Body of pancreas (tissue), 4 donors: ENCODE measurements around the gene PPP1R13L. TPM values are rescaled to one million over a fixed set of nuclear protein-coding genes. Genes with fewer than 3 reads are reported as not detected.

Experiments
- ATAC-seq: fragments of 150-250 bp; one replicate; pipeline ENCODE4 v1.9.1; 2016
- DNase-seq, 4 donors: peaks; one replicate each; pipeline ENCODE4 v3.0.0-alpha.2; 2019
- H3K27ac ChIP-seq, 4 donors: fragments of 200-600 bp; sonication (generic); 1 replicate in 3 of 4; 2 replicates in 1 of 4; pipeline versions ENCODE4 v1.5.1 to v1.6.1; 2016 to 2019; ENCODE audit warnings: mild to moderate bottlenecking in 1 of 4, mixed read lengths in 1 of 4, moderate library complexity in 1 of 4
- H3K27me3 ChIP-seq, 2 donors: fragments of 200-600 bp; sonication (generic); one replicate each; pipeline ENCODE4 v1.6.0; 2016; ENCODE audit warnings: mild to moderate bottlenecking in 1 of 2
- H3K36me3 ChIP-seq, 2 donors: fragments of 200-600 bp; sonication (generic); replicated peaks in 1 of 2; 2 replicates each; pipeline ENCODE4 v1.5.1; 2016; ENCODE audit warnings: low read depth in 2 of 2; ENCODE audit not compliant: insufficient read depth in 1 of 2
- H3K4me1 ChIP-seq: fragments of 200-600 bp; sonication (generic); one replicate; pipeline ENCODE4 v1.6.0; 2016
- H3K4me3 ChIP-seq, 2 donors: fragments of 200-600 bp; sonication (generic); 1 replicate in 1 of 2; 2 replicates in 1 of 2; pipeline ENCODE4 v1.5.1; 2016 to 2019
- H3K9me3 ChIP-seq, 3 donors: fragments of 200-600 bp; sonication (generic); 1 replicate in 2 of 3; 2 replicates in 1 of 3; pipeline ENCODE4 v1.5.1; 2016
- CTCF ChIP-seq, 7 experiments: fragments of 450-650 bp in 4 of 7; fragments of 200-600 bp in 3 of 7; sonication (generic) in 3 of 7; IDR thresholded peaks; one replicate each; pipeline ENCODE4 v1.5.1; 2016 to 2019; ENCODE audit warnings: antibody characterized with exemption in 7 of 7
- POLR2A ChIP-seq, 3 donors: fragments of 450-650 bp; IDR thresholded peaks; one replicate each; pipeline ENCODE4 v1.6.1; 2016; ENCODE audit warnings: antibody characterized with exemption in 3 of 3, mild to moderate bottlenecking in 2 of 3
- WGBS, 2 donors: methylation state at CpG; one replicate each; pipeline ENCODE4 v1.1.5; 2017; 5-methylcytosine and 5-hydroxymethylcytosine counted together
- intact Hi-C: fragments of 100-400 bp; cut with DNase I; formaldehyde crosslinking; loops from one replicate; pipeline ENCODE4 v1.15.1; 2023
- total RNA-seq, 2 donors: library from RNA; depleted of rRNA; stranded (reverse); fragments of >200 nt; gene quantifications; one replicate each; pipeline ENCODE4 v1.1.0, GENCODE V29; 2016

PPP1R13L gene
- total RNA-seq, 2 donors from 2014 or later, result 26.4 to 32.9 TPM

- WGBS, 2 donors, result 78 to 90% methylated on average over 10 of the region's 10 CpGs
- peak overlapping the region in 1 of 4 donors; percentile 31 for H3K27ac ChIP-seq
- peaks cover 26% of the 10 kb centered on the region for H3K4me1 ChIP-seq
- DNase-seq (no peak), ATAC-seq (no peak)
- H3K36me3 ChIP-seq, result no peaks in the 10 kb centered on the region
- intact Hi-C loops, result no loop called here
- no peaks in the 10 kb centered on the region for H3K27me3 ChIP-seq
- H3K4me3 ChIP-seq, result no peak overlapping the region
- TF ChIP-seq CTCF (IDR thresholded peaks at IDR 0.05) (no peak), POLR2A (IDR thresholded peaks at IDR 0.05) (no peak)
- H3K9me3 ChIP-seq, result no peaks in the 10 kb centered on the region
Measured at GRCh38 chr19:45420356-45420755, 15.5 kb upstream of the PPP1R13L start.

- Histone ChIP-seq H3K4me3 (no peak overlapping the region), H3K9me3 (no peaks in the 10 kb centered on the region), H3K27me3 (no peaks in the 10 kb centered on the region), H3K27ac (peak overlapping the region in 1 of 4 donors; percentile 31), H3K4me1 (peaks cover 22% of the 10 kb centered on the region), H3K36me3 (no peaks in the 10 kb centered on the region)
- TF ChIP-seq POLR2A (IDR thresholded peaks at IDR 0.05), result no peak
- TF ChIP-seq CTCF (IDR thresholded peaks at IDR 0.05), result no peak
- 60% methylated on average over 1 of the region's 3 CpGs; no CpG with 5 or more reads in 1 of the 2 donors for WGBS, 2 donors
- intact Hi-C loops, result no loop called here
- no peak for ATAC-seq
- DNase-seq, result no peak
Measured at GRCh38 chr19:45419895-45420294, 15.0 kb upstream of the PPP1R13L start.

- H3K27ac ChIP-seq, result peak overlapping the region in 1 of 4 donors; percentile 31
- no peak for TF ChIP-seq CTCF (IDR thresholded peaks at IDR 0.05)
- TF ChIP-seq POLR2A (IDR thresholded peaks at IDR 0.05), result no peak
Measured at GRCh38 chr19:45419396-45419795, 14.5 kb upstream of the PPP1R13L start.

GRCh38 chr19:45418802-45419201 is 13.9 kb upstream of the PPP1R13L start:
- peak overlapping the region in 1 of 4 donors; percentile 3 for H3K27ac ChIP-seq
- DNase-seq, result no peak
- no peak for ATAC-seq
- H3K4me3 ChIP-seq, result no peak overlapping the region
- no peaks in the 10 kb centered on the region for H3K9me3 ChIP-seq
- H3K27me3 ChIP-seq, result no peaks in the 10 kb centered on the region
- no peaks in the 10 kb centered on the region for H3K36me3 ChIP-seq
- WGBS, 2 donors, result 68 to 81% methylated on average over 6 to 9 of the region's 9 CpGs
- peaks cover 11% of the 10 kb centered on the region for H3K4me1 ChIP-seq
- no peak for TF ChIP-seq POLR2A (IDR thresholded peaks at IDR 0.05)
- TF ChIP-seq CTCF (IDR thresholded peaks at IDR 0.05), result no peak
- intact Hi-C loops, result no loop called here

More at GRCh38 chr19:45419396-45419795, 14.5 kb upstream of the PPP1R13L start:
- Histone ChIP-seq H3K36me3 (no peaks in the 10 kb centered on the region), H3K27me3 (no peaks in the 10 kb centered on the region), H3K4me1 (peaks cover 17% of the 10 kb centered on the region), H3K9me3 (no peaks in the 10 kb centered on the region), H3K4me3 (no peak overlapping the region)
- DNase-seq, result peak in 1 of 4 donors; percentile 51
- intact Hi-C loops, result no loop called here
- WGBS, 2 donors, result 42 to 60% methylated on average over 3 to 4 of the region's 4 CpGs
- ATAC-seq, result no peak

GRCh38 chr19:45417151-45417550 is 12.3 kb upstream of the PPP1R13L start:
- Histone ChIP-seq H3K36me3 (no peaks in the 10 kb centered on the region), H3K4me1 (peaks cover 2% of the 10 kb centered on the region), H3K4me3 (no peak overlapping the region), H3K27ac (no peak overlapping the region), H3K9me3 (no peaks in the 10 kb centered on the region), H3K27me3 (no peaks in the 10 kb centered on the region)
- no peak for DNase-seq
- no peak for ATAC-seq
- intact Hi-C loops, result no loop called here
- WGBS, 2 donors, result 91 to 92% methylated on average over 4 of the region's 4 CpGs
- no peak for TF ChIP-seq CTCF (IDR thresholded peaks at IDR 0.05)
- no peak for TF ChIP-seq POLR2A (IDR thresholded peaks at IDR 0.05)
